GM23338 (cell line): Measurements from ENCODE around the gene PPP2R5C. TPM values are rescaled to one million over a fixed set of nuclear protein-coding genes. Genes with fewer than 3 reads are reported as not detected.

Source experiments
- ATAC-seq: fragments of 200-7000 bp; cut with Tn5 transposase; 3 replicates; pipeline ENCODE4 v1.9.1; 2020
- DNase-seq: peaks from one replicate; pipeline ENCODE4 v3.0.0-alpha.2; 2015; ENCODE audit warnings: low spot score
- H2AFZ ChIP-seq: fragments of 200-600 bp; sonication (generic); 2 replicates; pipeline ENCODE4 v1.8.0; 2016; ENCODE audit warnings: antibody characterized with exemption, mild to moderate bottlenecking, moderate library complexity
- H3F3A ChIP-seq: fragments of 200-600 bp; sonication (generic); replicated peaks from 2 replicates; pipeline ENCODE4 v1.8.0; 2017; ENCODE audit warnings: antibody characterized with exemption, mixed run types, low read depth
- H3K27ac ChIP-seq: fragments of 200-600 bp; sonication (generic); 2 replicates; pipeline ENCODE4 v1.6.1; 2016; ENCODE audit warnings: low read depth
- H3K27me3 ChIP-seq: fragments of 200-600 bp; sonication (generic); 2 replicates; pipeline ENCODE4 v1.8.0; 2016; ENCODE audit warnings: mild to moderate bottlenecking, mixed run types, moderate library complexity; ENCODE audit not compliant: insufficient read depth
- H3K36me3 ChIP-seq: fragments of 200-600 bp; sonication (generic); 2 replicates; pipeline ENCODE4 v1.8.0; 2016; ENCODE audit warnings: mild to moderate bottlenecking; ENCODE audit not compliant: insufficient read depth
- H3K4me1 ChIP-seq: fragments of 200-600 bp; sonication (generic); 2 replicates; pipeline ENCODE4 v1.8.0; 2016; ENCODE audit warnings: mild to moderate bottlenecking, moderate library complexity; ENCODE audit not compliant: insufficient read depth
- H3K4me2 ChIP-seq: fragments of 200-600 bp; sonication (generic); 2 replicates; pipeline ENCODE4 v1.7.1; 2017; ENCODE audit warnings: mixed run types
- H3K4me3 ChIP-seq: fragments of 200-600 bp; sonication (generic); 2 replicates; pipeline ENCODE4 v1.6.1; 2016; ENCODE audit warnings: mixed run types
- H3K79me2 ChIP-seq: fragments of 200-600 bp; sonication (generic); replicated peaks from 2 replicates; pipeline ENCODE4 v1.8.0; 2017; ENCODE audit warnings: mild to moderate bottlenecking; ENCODE audit not compliant: insufficient read depth
- H3K9me2 ChIP-seq: fragments of 200-600 bp; sonication (generic); 2 replicates; pipeline ENCODE4 v1.8.0; 2017; ENCODE audit not compliant: insufficient read depth
- H4K20me1 ChIP-seq: fragments of 200-600 bp; sonication (generic); replicated peaks from 2 replicates; pipeline ENCODE4 v1.8.0; 2017; ENCODE audit warnings: mild to moderate bottlenecking; ENCODE audit not compliant: insufficient read depth
- H3K27ac Mint-ChIP-seq: 2 replicates; pipeline ENCODE4 v1.8.0; 2020; ENCODE audit warnings: inconsistent platforms, mild to moderate bottlenecking, moderate library complexity, mixed read lengths
- H3K27me3 Mint-ChIP-seq: 3 replicates; pipeline ENCODE4 v1.8.0; 2022; ENCODE audit warnings: low read depth, mild to moderate bottlenecking, moderate library complexity, mixed read lengths, inconsistent platforms; ENCODE audit not compliant: insufficient read depth, poor library complexity
- H3K36me3 Mint-ChIP-seq: 3 replicates; pipeline ENCODE4 v1.8.0; 2021; ENCODE audit warnings: low read depth, mild to moderate bottlenecking, inconsistent platforms, moderate library complexity, mixed read lengths
- H3K4me1 Mint-ChIP-seq: 3 replicates; pipeline ENCODE4 v1.8.0; 2020; ENCODE audit warnings: mild to moderate bottlenecking, inconsistent platforms, mixed read lengths
- H3K4me3 Mint-ChIP-seq: 3 replicates; pipeline ENCODE4 v1.8.0; 2021; ENCODE audit warnings: moderate library complexity, mild to moderate bottlenecking, inconsistent platforms, mixed read lengths
- H3K9me3 Mint-ChIP-seq: 3 replicates; pipeline ENCODE4 v1.8.0; 2020; ENCODE audit warnings: moderate library complexity, mild to moderate bottlenecking, inconsistent platforms, mixed read lengths
- CREB1 ChIP-seq: fragments of 250-450 bp; sonication (Bioruptor Pico); IDR thresholded peaks from 2 replicates; pipeline ENCODE4 v1.5.0; 2020; ENCODE audit warnings: low read depth, mild to moderate bottlenecking, moderate library complexity
- CTCF ChIP-seq, 2 experiments: fragments of 200-600 bp in 1 of 2; sonication (generic) in 1 of 2; conservative IDR thresholded peaks; 2 replicates each; pipeline versions ENCODE4 v1.5.1 to v1.6.1; 2016 to 2017; ENCODE audit warnings: antibody characterized with exemption in 2 of 2, low read depth in 2 of 2, mild to moderate bottlenecking in 2 of 2, moderate library complexity in 1 of 2
- EZH2 ChIP-seq: fragments of 200-600 bp; sonication (generic); IDR thresholded peaks from one replicate; pipeline ENCODE4 v1.8.0; 2017; ENCODE audit warnings: antibody characterized with exemption, mild to moderate bottlenecking, low read depth; ENCODE audit not compliant: unreplicated experiment
- EZH2phosphoT487 ChIP-seq: fragments of 200-600 bp; sonication (generic); IDR thresholded peaks from one replicate; pipeline ENCODE4 v1.8.1; 2018; ENCODE audit warnings: antibody characterized with exemption; ENCODE audit not compliant: unreplicated experiment
- JUNB ChIP-seq: IDR thresholded peaks from one replicate; pipeline ENCODE4 v1.6.1; 2016; ENCODE audit warnings: antibody characterized with exemption; ENCODE audit not compliant: unreplicated experiment
- NANOG ChIP-seq: IDR thresholded peaks from 2 replicates; pipeline ENCODE4 v1.6.1; 2016; ENCODE audit warnings: antibody characterized with exemption, borderline replicate concordance
- POLR2AphosphoS5 ChIP-seq: IDR thresholded peaks from 2 replicates; pipeline ENCODE4 v1.6.1; 2016; ENCODE audit warnings: antibody characterized with exemption, low read depth
- REST ChIP-seq: IDR thresholded peaks from one replicate; pipeline ENCODE4 v1.6.1; 2018; ENCODE audit warnings: antibody characterized with exemption; ENCODE audit not compliant: unreplicated experiment
- STAT1 ChIP-seq: IDR thresholded peaks from one replicate; pipeline ENCODE4 v1.6.1; 2016; ENCODE audit warnings: antibody characterized with exemption; ENCODE audit not compliant: unreplicated experiment
- ZNF114 ChIP-seq: fragments of 250-450 bp; sonication (Bioruptor Pico); IDR thresholded peaks from 2 replicates; pipeline ENCODE4 v1.5.0; 2020; ENCODE audit warnings: mild to moderate bottlenecking, moderate library complexity
- ZNF331 ChIP-seq: fragments of 250-450 bp; sonication (Bioruptor Pico); IDR thresholded peaks from 2 replicates; pipeline ENCODE4 v1.5.0; 2020; ENCODE audit warnings: low read depth, mild to moderate bottlenecking, moderate library complexity
- polyA plus RNA-seq: library from polyadenylated mRNA; unstranded; fragments of >200 nt; fragmentation: Nextera tagmentation; extraction: Ambion mirVana; gene quantifications from 2 replicates; pipeline ENCODE4 v1.2.1, GENCODE V29; 2016
- total RNA-seq: library from RNA; depleted of rRNA; stranded (reverse); fragments of >200 nt; shearing (Covaris generic); gene quantifications from 2 replicates; pipeline ENCODE4 v1.2.3, GENCODE V29; 2014
- TF ChIP-seq, protein P1 (sequence below): IDR thresholded peaks from 2 replicates; pipeline ENCODE4 v1.6.1; 2016; ENCODE audit warnings: antibody characterized with exemption
- TF ChIP-seq, protein P2 (sequence below): fragments of 250-450 bp; sonication (Bioruptor Pico); IDR thresholded peaks from 2 replicates; pipeline ENCODE4 v1.5.0; 2020; ENCODE audit warnings: mild to moderate bottlenecking, moderate library complexity

The PPP2R5C gene
- total and polyA plus RNA-seq, 2 experiments from 2014 or later, result 75.4 to 79.7 TPM

GRCh38 chr14:101743701-101744100 lies 17.8 kb upstream of the PPP2R5C start:
- Histone ChIP-seq H2AFZ (no peak overlapping the region), H3K4me1 (no peaks in the 10 kb centered on the region), H4K20me1 (no peaks in the 10 kb centered on the region), H3K79me2 (no peaks in the 10 kb centered on the region), H3K9me2 (no peaks in the 10 kb centered on the region), H3K4me2 (no peak overlapping the region), H3K27me3 (0 out of 2 replicates have a peak, but pooled peaks cover under 1% of the 10 kb centered on the region), H3F3A (no peaks in the 10 kb centered on the region), H3K4me3 (no peak overlapping the region), H3K36me3 (no peaks in the 10 kb centered on the region), H3K27ac (no peak overlapping the region)
- ATAC-seq, result no peak
- H3K27me3 Mint-ChIP-seq, result peaks cover 6% of the 10 kb centered on the region
- H3K36me3 Mint-ChIP-seq, result peaks cover 17% of the 10 kb centered on the region; the same call in 2 of the 3 replicates
- H3K4me3 Mint-ChIP-seq, result no peak overlapping the region
- H3K9me3 Mint-ChIP-seq, result peaks cover 46% of the 10 kb centered on the region
- no peaks in the 10 kb centered on the region for H3K4me1 Mint-ChIP-seq
- TF ChIP-seq REST, result no peak
- TF ChIP-seq NANOG, result no peak
- TF ChIP-seq POLR2AphosphoS5, result no peak
- TF ChIP-seq CTCF (conservative IDR thresholded peaks at IDR 0.05; ENCODE audit: low read depth in 2 of 2), result no peak
- TF ChIP-seq ZNF331 (CRISPR knock-in tag), result no peak
- TF ChIP-seq CREB1, result no peak
- no peak for TF ChIP-seq EZH2
- no peak for TF ChIP-seq ZNF114 (CRISPR knock-in tag)
- TF ChIP-seq JUNB, result no peak
- TF ChIP-seq, protein P1, sequence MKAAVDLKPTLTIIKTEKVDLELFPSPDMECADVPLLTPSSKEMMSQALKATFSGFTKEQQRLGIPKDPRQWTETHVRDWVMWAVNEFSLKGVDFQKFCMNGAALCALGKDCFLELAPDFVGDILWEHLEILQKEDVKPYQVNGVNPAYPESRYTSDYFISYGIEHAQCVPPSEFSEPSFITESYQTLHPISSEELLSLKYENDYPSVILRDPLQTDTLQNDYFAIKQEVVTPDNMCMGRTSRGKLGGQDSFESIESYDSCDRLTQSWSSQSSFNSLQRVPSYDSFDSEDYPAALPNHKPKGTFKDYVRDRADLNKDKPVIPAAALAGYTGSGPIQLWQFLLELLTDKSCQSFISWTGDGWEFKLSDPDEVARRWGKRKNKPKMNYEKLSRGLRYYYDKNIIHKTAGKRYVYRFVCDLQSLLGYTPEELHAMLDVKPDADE, result no peak
- TF ChIP-seq, protein P2, sequence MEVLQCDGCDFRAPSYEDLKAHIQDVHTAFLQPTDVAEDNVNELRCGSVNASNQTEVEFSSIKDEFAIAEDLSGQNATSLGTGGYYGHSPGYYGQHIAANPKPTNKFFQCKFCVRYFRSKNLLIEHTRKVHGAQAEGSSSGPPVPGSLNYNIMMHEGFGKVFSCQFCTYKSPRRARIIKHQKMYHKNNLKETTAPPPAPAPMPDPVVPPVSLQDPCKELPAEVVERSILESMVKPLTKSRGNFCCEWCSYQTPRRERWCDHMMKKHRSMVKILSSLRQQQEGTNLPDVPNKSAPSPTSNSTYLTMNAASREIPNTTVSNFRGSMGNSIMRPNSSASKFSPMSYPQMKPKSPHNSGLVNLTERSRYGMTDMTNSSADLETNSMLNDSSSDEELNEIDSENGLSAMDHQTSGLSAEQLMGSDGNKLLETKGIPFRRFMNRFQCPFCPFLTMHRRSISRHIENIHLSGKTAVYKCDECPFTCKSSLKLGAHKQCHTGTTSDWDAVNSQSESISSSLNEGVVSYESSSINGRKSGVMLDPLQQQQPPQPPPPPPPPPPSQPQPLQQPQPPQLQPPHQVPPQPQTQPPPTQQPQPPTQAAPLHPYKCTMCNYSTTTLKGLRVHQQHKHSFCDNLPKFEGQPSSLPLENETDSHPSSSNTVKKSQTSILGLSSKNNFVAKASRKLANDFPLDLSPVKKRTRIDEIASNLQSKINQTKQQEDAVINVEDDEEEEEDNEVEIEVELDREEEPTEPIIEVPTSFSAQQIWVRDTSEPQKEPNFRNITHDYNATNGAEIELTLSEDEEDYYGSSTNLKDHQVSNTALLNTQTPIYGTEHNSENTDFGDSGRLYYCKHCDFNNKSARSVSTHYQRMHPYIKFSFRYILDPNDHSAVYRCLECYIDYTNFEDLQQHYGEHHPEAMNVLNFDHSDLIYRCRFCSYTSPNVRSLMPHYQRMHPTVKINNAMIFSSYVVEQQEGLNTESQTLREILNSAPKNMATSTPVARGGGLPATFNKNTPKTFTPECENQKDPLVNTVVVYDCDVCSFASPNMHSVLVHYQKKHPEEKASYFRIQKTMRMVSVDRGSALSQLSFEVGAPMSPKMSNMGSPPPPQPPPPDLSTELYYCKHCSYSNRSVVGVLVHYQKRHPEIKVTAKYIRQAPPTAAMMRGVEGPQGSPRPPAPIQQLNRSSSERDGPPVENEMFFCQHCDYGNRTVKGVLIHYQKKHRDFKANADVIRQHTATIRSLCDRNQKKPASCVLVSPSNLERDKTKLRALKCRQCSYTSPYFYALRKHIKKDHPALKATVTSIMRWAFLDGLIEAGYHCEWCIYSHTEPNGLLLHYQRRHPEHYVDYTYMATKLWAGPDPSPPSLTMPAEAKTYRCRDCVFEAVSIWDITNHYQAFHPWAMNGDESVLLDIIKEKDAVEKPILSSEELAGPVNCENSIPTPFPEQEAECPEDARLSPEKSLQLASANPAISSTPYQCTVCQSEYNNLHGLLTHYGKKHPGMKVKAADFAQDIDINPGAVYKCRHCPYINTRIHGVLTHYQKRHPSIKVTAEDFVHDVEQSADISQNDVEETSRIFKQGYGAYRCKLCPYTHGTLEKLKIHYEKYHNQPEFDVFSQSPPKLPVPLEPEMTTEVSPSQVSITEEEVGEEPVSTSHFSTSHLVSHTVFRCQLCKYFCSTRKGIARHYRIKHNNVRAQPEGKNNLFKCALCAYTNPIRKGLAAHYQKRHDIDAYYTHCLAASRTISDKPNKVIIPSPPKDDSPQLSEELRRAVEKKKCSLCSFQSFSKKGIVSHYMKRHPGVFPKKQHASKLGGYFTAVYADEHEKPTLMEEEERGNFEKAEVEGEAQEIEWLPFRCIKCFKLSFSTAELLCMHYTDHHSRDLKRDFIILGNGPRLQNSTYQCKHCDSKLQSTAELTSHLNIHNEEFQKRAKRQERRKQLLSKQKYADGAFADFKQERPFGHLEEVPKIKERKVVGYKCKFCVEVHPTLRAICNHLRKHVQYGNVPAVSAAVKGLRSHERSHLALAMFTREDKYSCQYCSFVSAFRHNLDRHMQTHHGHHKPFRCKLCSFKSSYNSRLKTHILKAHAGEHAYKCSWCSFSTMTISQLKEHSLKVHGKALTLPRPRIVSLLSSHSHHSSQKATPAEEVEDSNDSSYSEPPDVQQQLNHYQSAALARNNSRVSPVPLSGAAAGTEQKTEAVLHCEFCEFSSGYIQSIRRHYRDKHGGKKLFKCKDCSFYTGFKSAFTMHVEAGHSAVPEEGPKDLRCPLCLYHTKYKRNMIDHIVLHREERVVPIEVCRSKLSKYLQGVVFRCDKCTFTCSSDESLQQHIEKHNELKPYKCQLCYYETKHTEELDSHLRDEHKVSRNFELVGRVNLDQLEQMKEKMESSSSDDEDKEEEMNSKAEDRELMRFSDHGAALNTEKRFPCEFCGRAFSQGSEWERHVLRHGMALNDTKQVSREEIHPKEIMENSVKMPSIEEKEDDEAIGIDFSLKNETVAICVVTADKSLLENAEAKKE, result no peak
- no peak for TF ChIP-seq STAT1
- TF ChIP-seq EZH2phosphoT487, result no peak
- no peak overlapping the region for H3K27ac Mint-ChIP-seq
- no peak for DNase-seq
